H1 (cell line): ENCODE measurements around the gene BCKDHB. TPM values are rescaled to one million over a fixed set of nuclear protein-coding genes. Genes with fewer than 3 reads are reported as not detected.

Source experiments
- CTCF ChIA-PET: fragments of 300-600 bp; sonication (Branson Sonifier 250); formaldehyde crosslinking; loops from one replicate; lab custom pipeline; 2021; ENCODE audit not compliant: partially characterized antibody; lab: Charles Lee
- POLR2A ChIA-PET: fragments of 300-600 bp; sonication (Branson Sonifier 250); formaldehyde crosslinking; loops from one replicate; lab custom pipeline; 2021; ENCODE audit warnings: inconsistent platforms; ENCODE audit not compliant: partially characterized antibody; lab: Charles Lee
- DNase-seq, 2 experiments: peaks; one replicate each; pipeline versions ENCODE4 v3.0.0 to v3.0.0-alpha.2; 2010 to 2022; ENCODE audit warnings: low spot score in 2 of 2, low read depth in 1 of 2, mixed read lengths in 1 of 2
- FAIRE-seq: peaks from 2 replicates; lab custom pipeline; 2011; peaks lifted over from hg19 to GRCh38; lab: Jason Lieb, UNC
- H2AFZ ChIP-seq: 2 replicates; pipeline ENCODE4 v1.8.1; 2012; ENCODE audit warnings: low read length, inconsistent platforms
- H2AK5ac ChIP-seq: 2 replicates; pipeline ENCODE4 v1.6.1; 2013; ENCODE audit warnings: low read depth, low read length
- H2BK120ac ChIP-seq: replicated peaks from 2 replicates; pipeline ENCODE3; 2013; ENCODE audit warnings: low read depth, low read length, inconsistent platforms
- H2BK12ac ChIP-seq: 2 replicates; pipeline ENCODE4 v1.6.1; 2013; ENCODE audit warnings: low read depth, low read length
- H2BK15ac ChIP-seq: 2 replicates; pipeline ENCODE4 v1.6.1; 2013; ENCODE audit warnings: low read length
- H2BK20ac ChIP-seq: 2 replicates; pipeline ENCODE4 v1.6.1; 2013; ENCODE audit warnings: low read length
- H2BK5ac ChIP-seq: 2 replicates; pipeline ENCODE4 v1.6.1; 2013; ENCODE audit warnings: low read depth, low read length
- H3K14ac ChIP-seq: 2 replicates; pipeline ENCODE4 v1.6.1; 2013; ENCODE audit warnings: inconsistent platforms; ENCODE audit not compliant: insufficient read length
- H3K18ac ChIP-seq: 2 replicates; pipeline ENCODE4 v1.6.1; 2013; ENCODE audit warnings: low read length; ENCODE audit errors: extremely low read depth
- H3K23ac ChIP-seq: 2 replicates; pipeline ENCODE4 v1.6.1; 2013; ENCODE audit warnings: inconsistent platforms; ENCODE audit not compliant: insufficient read length
- H3K23me2 ChIP-seq: 2 replicates; pipeline ENCODE4 v1.6.1; 2013; ENCODE audit warnings: low read depth, low read length
- H3K27ac ChIP-seq: 2 replicates; pipeline ENCODE4 v1.6.1; 2011; ENCODE audit warnings: low read depth, low read length, inconsistent platforms
- H3K27me3 ChIP-seq, 4 experiments: replicated peaks in 1 of 4; 1 replicate in 1 of 4; 2 replicates in 3 of 4; pipeline versions ENCODE4 v1.6.1 to v1.8.1; 2011 to 2013; ENCODE audit warnings: low read length in 3 of 4, mild to moderate bottlenecking in 3 of 4, inconsistent platforms in 2 of 4, mixed read lengths in 2 of 4, moderate library complexity in 1 of 4; ENCODE audit not compliant: control insufficient read depth in 3 of 4, insufficient read depth in 3 of 4; ENCODE audit errors: extremely low read depth in 1 of 4
- H3K36me3 ChIP-seq, 4 experiments: 2 replicates each; pipeline versions ENCODE4 v1.6.1 to v1.8.1; 2011 to 2013; ENCODE audit warnings: mild to moderate bottlenecking in 4 of 4, low read length in 3 of 4, moderate library complexity in 2 of 4, control low read depth in 1 of 4, inconsistent platforms in 1 of 4; ENCODE audit not compliant: insufficient read depth in 4 of 4, control insufficient read depth in 2 of 4
- H3K4ac ChIP-seq: replicated peaks from 2 replicates; pipeline ENCODE3; 2013; ENCODE audit warnings: low read length, low read depth, mixed read lengths, inconsistent platforms; ENCODE audit not compliant: insufficient read length
- H3K4me1 ChIP-seq, 4 experiments: replicated peaks in 1 of 4; 1 replicate in 1 of 4; 2 replicates in 3 of 4; pipeline versions ENCODE4 v1.6.1 to v1.8.1; 2011 to 2013; ENCODE audit warnings: low read length in 3 of 4, inconsistent platforms in 2 of 4, mixed read lengths in 1 of 4; ENCODE audit not compliant: insufficient read depth in 4 of 4, control insufficient read depth in 3 of 4
- H3K4me2 ChIP-seq, 2 experiments: 2 replicates each; pipeline versions ENCODE4 v1.6.1 to v1.8.1; 2011 to 2013; ENCODE audit warnings: low read depth in 2 of 2, low read length in 2 of 2, control low read depth in 1 of 2, inconsistent platforms in 1 of 2, mild to moderate bottlenecking in 1 of 2; ENCODE audit not compliant: insufficient read depth in 1 of 2
- H3K4me3 ChIP-seq, 4 experiments: fragments of 200-600, 300-600 bp in 1 of 4; sonication (generic), shearing (Covaris generic), sonication (Bioruptor Twin) in 1 of 4; 2 replicates each; pipeline versions ENCODE4 v1.5.1 to v1.8.1; 2011 to 2016; ENCODE audit warnings: low read length in 4 of 4, low read depth in 3 of 4, control low read depth in 2 of 4, inconsistent platforms in 2 of 4, mild to moderate bottlenecking in 2 of 4, mixed read lengths in 1 of 4, moderate library complexity in 1 of 4; ENCODE audit not compliant: insufficient read depth in 2 of 4; ENCODE audit errors: extremely low read depth in 1 of 4
- H3K56ac ChIP-seq: replicated peaks from 2 replicates; pipeline ENCODE3; 2013; ENCODE audit warnings: low read depth, mild to moderate bottlenecking, mixed read lengths, low read length, inconsistent platforms; ENCODE audit not compliant: insufficient read length
- H3K79me1 ChIP-seq: 2 replicates; pipeline ENCODE4 v1.6.1; 2013; ENCODE audit warnings: low read depth, low read length, control low read depth
- H3K79me2 ChIP-seq, 2 experiments: 2 replicates each; pipeline versions ENCODE4 v1.6.1 to v1.8.1; 2012 to 2013; ENCODE audit warnings: low read length in 2 of 2, mild to moderate bottlenecking in 2 of 2, inconsistent platforms in 1 of 2; ENCODE audit not compliant: insufficient read depth in 2 of 2, control insufficient read depth in 1 of 2
- H3K9ac ChIP-seq, 4 experiments: replicated peaks in 1 of 4; 1 replicate in 1 of 4; 2 replicates in 3 of 4; pipeline versions ENCODE4 v1.6.1 to v1.8.1; 2011 to 2013; ENCODE audit warnings: low read depth in 3 of 4, low read length in 3 of 4, control low read depth in 2 of 4, mild to moderate bottlenecking in 2 of 4, moderate library complexity in 2 of 4, inconsistent platforms in 1 of 4; ENCODE audit errors: extremely low read depth in 1 of 4
- H3K9me3 ChIP-seq, 2 experiments: 2 replicates each; pipeline versions ENCODE4 v1.6.1 to v1.8.1; 2012 to 2013; ENCODE audit warnings: mild to moderate bottlenecking in 2 of 2, moderate library complexity in 2 of 2, control low read depth in 1 of 2, inconsistent platforms in 1 of 2, low read depth in 1 of 2, low read length in 1 of 2, mixed read lengths in 1 of 2; ENCODE audit not compliant: insufficient read depth in 2 of 2
- H4K20me1 ChIP-seq, 2 experiments: replicated peaks in 1 of 2; 2 replicates each; pipeline versions ENCODE3 to v1.8.1; 2011 to 2013; ENCODE audit warnings: inconsistent platforms in 2 of 2, low read length in 2 of 2, mild to moderate bottlenecking in 1 of 2; ENCODE audit not compliant: insufficient read depth in 2 of 2, control insufficient read depth in 1 of 2
- H4K5ac ChIP-seq: 2 replicates; pipeline ENCODE4 v1.6.1; 2013; ENCODE audit warnings: low read length, low read depth, mixed read lengths, inconsistent platforms; ENCODE audit not compliant: insufficient read length
- H4K8ac ChIP-seq: 2 replicates; pipeline ENCODE4 v1.8.0; 2013; ENCODE audit warnings: mild to moderate bottlenecking, moderate library complexity, low read length, inconsistent platforms; ENCODE audit not compliant: insufficient read depth; ENCODE audit errors: extremely low read depth
- H4K91ac ChIP-seq: replicated peaks from 2 replicates; pipeline ENCODE3; 2013; ENCODE audit warnings: low read length, mixed read lengths, inconsistent platforms; ENCODE audit not compliant: insufficient read length
- ASH2L ChIP-seq: fragments of 200-600, 300-600 bp; sonication (generic); IDR thresholded peaks from one replicate; pipeline ENCODE4 v1.7.1; 2017; ENCODE audit warnings: low read length
- EGR1 ChIP-seq: IDR thresholded peaks from 2 replicates; pipeline ENCODE4 v1.6.1; 2011; ENCODE audit warnings: low read depth, low read length, borderline replicate concordance
- EZH2 ChIP-seq: fragments of 200-600 bp; sonication (generic); IDR thresholded peaks from 2 replicates; pipeline ENCODE4 v1.7.1; 2012; ENCODE audit warnings: low read depth, mild to moderate bottlenecking, moderate library complexity, low read length, inconsistent platforms; ENCODE audit not compliant: severe bottlenecking
- GABPA ChIP-seq: IDR thresholded peaks from 2 replicates; pipeline ENCODE4 v1.6.1; 2011; ENCODE audit warnings: mild to moderate bottlenecking, low read length, moderate library complexity, borderline replicate concordance; ENCODE audit not compliant: insufficient read depth
- JUND ChIP-seq: IDR thresholded peaks from 2 replicates; pipeline ENCODE4 v1.6.1; 2011; ENCODE audit warnings: mild to moderate bottlenecking, improper control_type of control experiment, low read length
- KDM4A ChIP-seq: IDR thresholded peaks from one replicate; pipeline ENCODE4 v1.7.1; 2012; ENCODE audit warnings: low read depth, mild to moderate bottlenecking, moderate library complexity, low read length, inconsistent platforms; ENCODE audit not compliant: severe bottlenecking
- KDM5A ChIP-seq: fragments of 200-600 bp; IDR thresholded peaks from 2 replicates; pipeline ENCODE4 v1.7.1; 2012; ENCODE audit warnings: mild to moderate bottlenecking, low read length, inconsistent platforms, mixed read lengths
- NRF1 ChIP-seq: IDR thresholded peaks from 2 replicates; pipeline ENCODE4 v1.6.1; 2011; ENCODE audit warnings: mild to moderate bottlenecking, low read depth, low read length, improper control_type of control experiment
- RFX5 ChIP-seq: IDR thresholded peaks from 2 replicates; pipeline ENCODE4 v1.6.1; 2011; ENCODE audit warnings: low read depth, low read length, improper control_type of control experiment, borderline replicate concordance
- RNF2 ChIP-seq: fragments of 200-900, 300-1000 bp; sonication (generic); IDR thresholded peaks from 2 replicates; pipeline ENCODE4 v1.7.1; 2016; ENCODE audit warnings: borderline replicate concordance, low read depth, mild to moderate bottlenecking, antibody characterized with exemption, low read length; ENCODE audit not compliant: poor library complexity, severe bottlenecking; ENCODE audit errors: missing control alignments
- TAF7 ChIP-seq: optimal IDR thresholded peaks from 2 replicates; pipeline ENCODE3; 2011; ENCODE audit warnings: low read depth, mild to moderate bottlenecking, inconsistent platforms, low read length, moderate library complexity, borderline replicate concordance
- ZNF274 ChIP-seq: IDR thresholded peaks from 2 replicates; pipeline ENCODE4 v1.7.0; 2012; ENCODE audit warnings: low read length, borderline replicate concordance; ENCODE audit errors: extremely low read depth
- WGBS, 2 experiments: shearing (Covaris generic) in 1 of 2; methylation state at CpG; one replicate each; pipeline versions ENCODE4 v1.1.6 to v1.1.7; 2013 to 2015; ENCODE audit warnings: low lambda C conversion rate in 2 of 2, mixed read lengths in 2 of 2, inconsistent platforms in 1 of 2, low coverage in 1 of 2, missing lambda C conversion rate in 1 of 2; ENCODE audit not compliant: insufficient replicate concordance in 2 of 2, insufficient coverage in 1 of 2, insufficient read length in 1 of 2; ENCODE audit errors: extremely low coverage in 1 of 2, missing lambda C conversion rate in 1 of 2; 5-methylcytosine and 5-hydroxymethylcytosine counted together
- polyA plus RNA-seq, 7 experiments: library from polyadenylated mRNA; depleted of rRNA in 3 of 7; stranded (reverse) in 5 of 7; unstranded in 2 of 7; fragments of >200 nt in 5 of 7; fragments of 200-250 nt in 2 of 7; gene quantifications; 1 replicate in 5 of 7; 2 replicates in 1 of 7; 4 replicates in 1 of 7; pipeline versions ENCODE4 v1.2.1 to v1.2.3, GENCODE V29; 2011 to 2013; ENCODE audit warnings: missing spikeins in 2 of 7, mixed read lengths in 2 of 7
- total RNA-seq: library from RNA; stranded (reverse); fragmentation: NEBNext Ultra II Directional; extraction: Animal tissue kit (Norgen Biotek cat#: 25700); gene quantifications from 2 replicates; pipeline ENCODE4 v1.2.1, GENCODE V29; 2021
- TF ChIP-seq, protein P1 (sequence below): IDR thresholded peaks from 2 replicates; pipeline ENCODE4 v1.6.1; 2011; ENCODE audit warnings: low read length, improper control_type of control experiment

The BCKDHB gene
- total and polyA plus RNA-seq, 2 of the 8 experiments (the other 6 are each of a cell fraction or from before 2014, with no cell fraction given), result 22.1 to 30.8 TPM

DNA sequence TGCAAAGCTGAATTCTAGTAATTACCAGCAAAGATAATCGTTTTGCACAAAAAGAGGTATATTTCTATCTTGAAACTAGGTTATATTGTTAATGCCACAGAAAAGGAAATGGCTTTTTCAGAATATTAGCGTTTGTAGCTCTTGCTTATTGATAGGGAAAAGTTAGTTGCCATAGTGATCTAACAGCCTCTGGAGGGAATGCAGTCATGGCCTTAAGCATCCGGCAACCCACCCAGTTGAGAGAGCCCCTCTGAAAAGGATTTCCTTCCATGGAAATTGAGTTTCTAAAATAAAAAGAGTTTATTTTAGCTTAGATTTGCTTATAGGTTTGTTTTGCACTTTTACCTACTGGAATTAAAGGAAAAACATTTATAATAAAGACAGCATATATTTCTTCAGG lies 224.5 kb downstream of the BCKDHB start:
- Histone ChIP-seq H3K9me3 (no peaks in the 10 kb centered on the region), H3K56ac (no peak overlapping the region), H3K27ac (no peak overlapping the region), H4K8ac (no peak overlapping the region), H3K14ac (no peak overlapping the region), H3K4me3 (peak overlapping the region in 1 of 4 experiments; percentile 46; a peak in 1 of 8 replicates), H4K91ac (no peak overlapping the region), H2AFZ (no peak overlapping the region), H2BK120ac (peak overlapping the region; percentile 58), H4K20me1 (no peaks in the 10 kb centered on the region), H2BK12ac (no peak overlapping the region), H4K5ac (peak overlapping the region; percentile 92), H3K18ac (no peak overlapping the region; the same call in 1 of the 2 replicates), H3K79me2 (no peaks in the 10 kb centered on the region), H3K27me3 (no peaks in the 10 kb centered on the region), H3K4me2 (peak overlapping the region; percentile 50 to 59; a peak in 1 of 4 replicates), H3K23ac (no peak overlapping the region), H2BK15ac (no peak overlapping the region), H3K23me2 (no peaks in the 10 kb centered on the region), H3K9ac (no peak overlapping the region), H3K36me3 (no peaks in the 10 kb centered on the region), H2AK5ac (no peak overlapping the region), H3K4ac (no peak overlapping the region), H3K79me1 (no peaks in the 10 kb centered on the region), H2BK5ac (no peak overlapping the region), H3K4me1 (peaks cover 7 to 43% (median 18%) of the 10 kb centered on the region in 4 experiments), H2BK20ac (no peak overlapping the region)
- WGBS, 2 experiments, result 35% methylated on average over 3 of the region's 3 CpGs; no CpG with 5 or more reads in 1 of the 2 experiments
- FAIRE-seq, result no peak
- DNase-seq, result no peak
- ChIA-PET CTCF (interaction anchor here (0.6 to 4.3 kb wide), 6 partner anchors 11 to 1710 kb away, joined by 3 to 22 read pairs (median 4); no protein-coding TSS in a partner anchor), POLR2A (no interaction called here)
- TF ChIP-seq KDM5A (no peak), KDM4A (no peak), GABPA (no peak), RFX5 (no peak), ASH2L (no peak), JUND (no peak), EGR1 (no peak), TAF7 (no peak), EZH2 (no peak), ZNF274 (no peak), NRF1 (no peak), RNF2 (no peak)
- TF ChIP-seq, protein P1, sequence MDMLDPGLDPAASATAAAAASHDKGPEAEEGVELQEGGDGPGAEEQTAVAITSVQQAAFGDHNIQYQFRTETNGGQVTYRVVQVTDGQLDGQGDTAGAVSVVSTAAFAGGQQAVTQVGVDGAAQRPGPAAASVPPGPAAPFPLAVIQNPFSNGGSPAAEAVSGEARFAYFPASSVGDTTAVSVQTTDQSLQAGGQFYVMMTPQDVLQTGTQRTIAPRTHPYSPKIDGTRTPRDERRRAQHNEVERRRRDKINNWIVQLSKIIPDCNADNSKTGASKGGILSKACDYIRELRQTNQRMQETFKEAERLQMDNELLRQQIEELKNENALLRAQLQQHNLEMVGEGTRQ, result no peak
